Vagina (tissue), 2 donors: ENCODE data around the gene TMEM245. TPM values are rescaled to one million over a fixed set of nuclear protein-coding genes. Genes with fewer than 3 reads are reported as not detected.
A peak's percentile ranks its signal among the peaks of the same experiment; 100 is the strongest.

Experiments
- DNase-seq, 2 donors: peaks; one replicate each; pipeline ENCODE4 v3.0.0-alpha.2; 2017; ENCODE audit errors: extremely low spot score in 2 of 2
- H3K27ac ChIP-seq: fragments of 200-600 bp; sonication (generic); one replicate; pipeline ENCODE4 v1.5.1; 2019
- H3K27me3 ChIP-seq: fragments of 200-600 bp; sonication (generic); one replicate; pipeline ENCODE4 v1.5.1; 2019
- H3K36me3 ChIP-seq, 2 donors: fragments of 200-600 bp; sonication (generic); one replicate each; pipeline ENCODE4 v1.5.1; 2017 to 2019
- H3K4me1 ChIP-seq: fragments of 200-600 bp; sonication (generic); one replicate; pipeline ENCODE4 v1.5.1; 2019
- H3K4me3 ChIP-seq, 2 donors: fragments of 200-600 bp; sonication (generic); 1 replicate in 1 of 2; 2 replicates in 1 of 2; pipeline ENCODE4 v1.5.1; 2016 to 2019
- H3K9me3 ChIP-seq: fragments of 200-600 bp; sonication (generic); one replicate; pipeline ENCODE4 v1.5.1; 2019
- POLR2A ChIP-seq, 2 donors: fragments of 450-650 bp; IDR thresholded peaks; one replicate each; pipeline ENCODE4 v1.6.1; 2017; ENCODE audit warnings: antibody characterized with exemption in 2 of 2, mild to moderate bottlenecking in 2 of 2, moderate library complexity in 2 of 2
- POLR2AphosphoS5 ChIP-seq, 2 donors: sonication (generic); formaldehyde crosslinking; IDR thresholded peaks; one replicate each; pipeline ENCODE4 v1.9.0; 2017; ENCODE audit warnings: antibody characterized with exemption in 2 of 2, mild to moderate bottlenecking in 2 of 2, low read depth in 1 of 2; ENCODE audit not compliant: insufficient read depth in 1 of 2
- intact Hi-C: fragments of 100-400 bp; cut with DNase I; formaldehyde crosslinking; loops from one replicate; pipeline ENCODE4 v1.15.1; 2023
- total RNA-seq: library from RNA; depleted of rRNA; stranded (reverse); fragments of >200 nt; gene quantifications from one replicate; pipeline ENCODE4 v1.2.3, GENCODE V29; 2016
- TF ChIP-seq, protein P1 (sequence below), 3 experiments: fragments of 450-650 bp in 2 of 3; fragments of 200-600 bp in 1 of 3; sonication (generic) in 1 of 3; IDR thresholded peaks; one replicate each; pipeline ENCODE4 v1.5.1; 2017 to 2019; ENCODE audit warnings: antibody characterized with exemption in 3 of 3, mild to moderate bottlenecking in 2 of 3, moderate library complexity in 2 of 3

TMEM245 gene
- total RNA-seq, 1 donor from 2014 or later = 47.4 TPM

DNA sequence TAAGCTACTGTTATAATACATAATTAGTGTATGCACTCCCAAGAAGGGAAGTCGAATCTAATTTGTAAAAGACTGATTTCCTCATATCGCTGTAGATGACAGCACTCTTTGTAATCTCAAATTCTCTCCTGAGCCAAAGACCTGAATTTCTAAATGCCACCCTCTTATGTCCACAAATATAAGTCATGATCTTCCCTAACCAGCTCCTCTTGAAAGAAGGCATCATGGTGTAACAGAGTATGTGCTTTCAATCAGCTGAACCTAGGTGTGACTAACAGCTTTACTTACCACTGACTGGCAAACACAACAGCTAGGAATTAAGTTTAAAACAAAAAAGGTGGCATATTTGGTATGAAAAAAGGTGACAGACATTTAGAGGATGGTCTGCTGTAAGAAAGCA, 72.5 kb downstream of the TMEM245 start:
- no peak for DNase-seq
- Histone ChIP-seq H3K4me3 (no peak overlapping the region), H3K4me1 (no peaks in the 10 kb centered on the region), H3K27me3 (no peaks in the 10 kb centered on the region), H3K27ac (no peak overlapping the region), H3K9me3 (no peaks in the 10 kb centered on the region), H3K36me3 (peaks cover 0 to 52% of the 10 kb centered on the region in 2 donors)
- intact Hi-C loops = no loop called here
- TF ChIP-seq POLR2A (IDR thresholded peaks at IDR 0.05) (no peak), POLR2AphosphoS5 (IDR thresholded peaks at IDR 0.05; ENCODE audit: insufficient read depth in 1 of 2, low read depth in 1 of 2) (peak in 1 of 2 donors; percentile 14)
- TF ChIP-seq, protein P1, sequence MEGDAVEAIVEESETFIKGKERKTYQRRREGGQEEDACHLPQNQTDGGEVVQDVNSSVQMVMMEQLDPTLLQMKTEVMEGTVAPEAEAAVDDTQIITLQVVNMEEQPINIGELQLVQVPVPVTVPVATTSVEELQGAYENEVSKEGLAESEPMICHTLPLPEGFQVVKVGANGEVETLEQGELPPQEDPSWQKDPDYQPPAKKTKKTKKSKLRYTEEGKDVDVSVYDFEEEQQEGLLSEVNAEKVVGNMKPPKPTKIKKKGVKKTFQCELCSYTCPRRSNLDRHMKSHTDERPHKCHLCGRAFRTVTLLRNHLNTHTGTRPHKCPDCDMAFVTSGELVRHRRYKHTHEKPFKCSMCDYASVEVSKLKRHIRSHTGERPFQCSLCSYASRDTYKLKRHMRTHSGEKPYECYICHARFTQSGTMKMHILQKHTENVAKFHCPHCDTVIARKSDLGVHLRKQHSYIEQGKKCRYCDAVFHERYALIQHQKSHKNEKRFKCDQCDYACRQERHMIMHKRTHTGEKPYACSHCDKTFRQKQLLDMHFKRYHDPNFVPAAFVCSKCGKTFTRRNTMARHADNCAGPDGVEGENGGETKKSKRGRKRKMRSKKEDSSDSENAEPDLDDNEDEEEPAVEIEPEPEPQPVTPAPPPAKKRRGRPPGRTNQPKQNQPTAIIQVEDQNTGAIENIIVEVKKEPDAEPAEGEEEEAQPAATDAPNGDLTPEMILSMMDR (IDR thresholded peaks at IDR 0.05) = no peak

DNA sequence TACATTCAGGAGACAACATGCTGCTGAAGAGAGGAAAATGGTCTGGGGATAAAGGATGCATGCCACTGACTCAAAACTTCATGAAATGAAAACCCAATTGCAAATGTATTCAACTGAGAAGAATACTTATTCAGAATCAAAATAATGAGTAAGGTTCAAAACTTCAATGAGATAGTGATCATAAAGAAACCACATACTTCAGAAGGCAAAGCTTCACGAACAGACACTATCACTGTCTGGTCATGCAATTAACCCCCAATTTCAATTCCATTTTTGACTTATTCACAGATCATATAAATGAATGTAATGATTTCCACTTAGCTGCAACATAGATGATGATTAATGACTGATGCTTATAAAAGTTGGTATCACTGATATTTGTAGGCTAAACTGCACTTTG, 73.4 kb downstream of the TMEM245 start:
- intact Hi-C loops = no loop called here
- Histone ChIP-seq H3K27ac (no peak overlapping the region), H3K9me3 (no peaks in the 10 kb centered on the region), H3K36me3 (peaks cover 0 to 56% of the 10 kb centered on the region in 2 donors), H3K4me3 (no peak overlapping the region), H3K4me1 (no peaks in the 10 kb centered on the region), H3K27me3 (no peaks in the 10 kb centered on the region)
- TF ChIP-seq POLR2AphosphoS5 (IDR thresholded peaks at IDR 0.05; ENCODE audit: insufficient read depth in 1 of 2, low read depth in 1 of 2) (no peak), POLR2A (IDR thresholded peaks at IDR 0.05) (no peak)
- TF ChIP-seq, protein P1 (IDR thresholded peaks at IDR 0.05) = no peak
- DNase-seq = no peak

DNA sequence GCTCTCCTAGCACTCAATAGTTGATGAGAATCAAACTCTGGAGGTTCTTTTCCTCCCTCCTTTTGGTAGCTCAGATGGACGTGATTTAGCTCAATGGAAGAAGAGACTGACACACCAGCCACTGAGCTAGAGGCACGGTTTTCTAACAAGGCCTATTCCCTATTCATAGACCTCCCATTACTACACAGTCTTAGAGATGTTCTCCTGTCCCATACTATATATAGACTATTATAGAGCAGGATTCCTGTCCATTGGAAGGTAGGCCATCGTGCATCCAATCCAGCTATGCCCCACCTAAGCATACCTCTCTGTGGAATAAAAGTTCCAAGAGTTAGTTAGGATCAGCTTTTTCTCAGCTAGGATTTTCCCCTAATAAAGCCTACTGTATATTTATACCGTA, 76.2 kb downstream of the TMEM245 start:
- peaks cover 0 to 36% of the 10 kb centered on the region in 2 donors for H3K36me3 ChIP-seq
- intact Hi-C loops = no loop called here
- DNase-seq = no peak
- H3K9me3 ChIP-seq = no peaks in the 10 kb centered on the region
- H3K4me1 ChIP-seq = no peaks in the 10 kb centered on the region
- TF ChIP-seq, protein P1 (IDR thresholded peaks at IDR 0.05) = no peak
- no peak for TF ChIP-seq POLR2A (IDR thresholded peaks at IDR 0.05)
- TF ChIP-seq POLR2AphosphoS5 (IDR thresholded peaks at IDR 0.05; ENCODE audit: insufficient read depth in 1 of 2, low read depth in 1 of 2) = no peak
- H3K27me3 ChIP-seq = no peaks in the 10 kb centered on the region
- H3K4me3 ChIP-seq = no peak overlapping the region
- no peak overlapping the region for H3K27ac ChIP-seq

DNA sequence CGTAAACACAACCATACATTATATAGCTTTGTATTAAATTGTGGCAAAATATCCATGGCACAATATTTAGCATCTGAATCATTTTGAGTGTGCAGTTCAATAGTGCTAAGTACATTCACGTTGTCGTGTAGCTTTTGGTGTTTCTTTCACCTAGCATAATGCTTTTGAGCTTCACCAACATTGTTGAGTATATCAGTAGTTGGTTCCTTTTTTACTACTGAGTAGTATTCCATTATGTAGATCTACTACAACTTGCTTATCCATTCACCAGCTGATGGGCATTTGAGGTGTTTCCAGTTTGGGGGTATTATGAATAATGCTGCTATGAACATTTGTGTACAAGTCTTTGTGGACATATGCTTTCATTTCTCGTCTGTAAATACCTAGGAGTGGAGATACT, 79.2 kb downstream of the TMEM245 start:
- Histone ChIP-seq H3K27me3 (no peaks in the 10 kb centered on the region), H3K4me1 (peaks cover 5% of the 10 kb centered on the region), H3K4me3 (no peak overlapping the region), H3K36me3 (peaks cover 0 to 20% of the 10 kb centered on the region in 2 donors), H3K9me3 (no peaks in the 10 kb centered on the region), H3K27ac (no peak overlapping the region)
- TF ChIP-seq, protein P1 (IDR thresholded peaks at IDR 0.05) = no peak
- no peak for TF ChIP-seq POLR2AphosphoS5 (IDR thresholded peaks at IDR 0.05; ENCODE audit: insufficient read depth in 1 of 2, low read depth in 1 of 2)
- TF ChIP-seq POLR2A (IDR thresholded peaks at IDR 0.05) = no peak
- intact Hi-C loops = no loop called here
- no peak for DNase-seq

DNA sequence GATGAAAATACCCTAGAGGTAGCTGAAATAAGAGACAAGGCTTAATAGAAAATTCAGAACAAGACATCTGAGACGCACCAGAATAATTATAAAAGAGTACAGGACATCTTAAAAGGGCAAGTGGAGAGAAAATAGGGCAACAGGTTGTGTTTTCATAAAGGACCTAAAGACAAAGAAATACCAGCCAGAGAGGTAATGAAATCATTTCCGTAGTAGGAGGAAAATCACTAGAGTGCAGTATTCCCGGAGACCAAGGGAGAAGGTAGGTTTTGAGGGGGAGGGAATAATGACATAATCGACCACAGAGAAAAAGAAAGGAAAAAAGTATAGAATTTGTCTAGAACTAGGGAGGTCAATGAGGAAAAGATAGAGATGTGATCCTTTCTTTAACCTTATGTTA, 80.2 kb downstream of the TMEM245 start:
- TF ChIP-seq POLR2A (IDR thresholded peaks at IDR 0.05) (no peak), POLR2AphosphoS5 (IDR thresholded peaks at IDR 0.05; ENCODE audit: insufficient read depth in 1 of 2, low read depth in 1 of 2) (no peak)
- Histone ChIP-seq H3K27me3 (no peaks in the 10 kb centered on the region), H3K4me3 (no peak overlapping the region), H3K9me3 (no peaks in the 10 kb centered on the region), H3K4me1 (peaks cover 5% of the 10 kb centered on the region), H3K36me3 (peaks cover 0 to 16% of the 10 kb centered on the region in 2 donors), H3K27ac (no peak overlapping the region)
- intact Hi-C loops = no loop called here
- DNase-seq = no peak
